Large intestine (tissue), 3 donors: ENCODE data around the gene SLCO4C1. TPM values are rescaled to one million over a fixed set of nuclear protein-coding genes. Genes with fewer than 3 reads are reported as not detected.

ENCODE experiments used
- DNase-seq, 2 donors: peaks; one replicate each; pipeline versions ENCODE4 v3.0.0 to v3.0.0-alpha.2; 2013
- H3K27ac ChIP-seq: one replicate; pipeline ENCODE4 v1.5.1; 2013; ENCODE audit warnings: low read length
- H3K27me3 ChIP-seq: 2 replicates; pipeline ENCODE4 v1.6.1; 2013; ENCODE audit warnings: low read length; ENCODE audit not compliant: control insufficient read depth, insufficient read depth
- H3K36me3 ChIP-seq: 2 replicates; pipeline ENCODE4 v1.6.1; 2013; ENCODE audit warnings: low read length; ENCODE audit not compliant: control insufficient read depth, insufficient read depth
- H3K4me1 ChIP-seq: one replicate; pipeline ENCODE4 v1.6.1; 2013; ENCODE audit warnings: low read length; ENCODE audit not compliant: control insufficient read depth, insufficient read depth
- H3K4me3 ChIP-seq: one replicate; pipeline ENCODE4 v1.5.1; 2013; ENCODE audit warnings: low read length
- H3K9me3 ChIP-seq: one replicate; pipeline ENCODE4 v1.6.1; 2013; ENCODE audit warnings: mild to moderate bottlenecking, low read depth, low read length, moderate library complexity; ENCODE audit not compliant: control insufficient read depth
- WGBS: methylation state at CpG from one replicate; pipeline ENCODE4 v1.1.5; 2013; ENCODE audit warnings: low lambda C conversion rate; ENCODE audit not compliant: insufficient coverage; 5-methylcytosine and 5-hydroxymethylcytosine counted together
- polyA plus RNA-seq: library from polyadenylated mRNA; unstranded; fragments of 120-200 nt; gene quantifications from one replicate; pipeline ENCODE4 v1.2.1, GENCODE V29; 2013

Gene SLCO4C1
- polyA plus RNA-seq, 1 donor, result 24.9 TPM

DNA sequence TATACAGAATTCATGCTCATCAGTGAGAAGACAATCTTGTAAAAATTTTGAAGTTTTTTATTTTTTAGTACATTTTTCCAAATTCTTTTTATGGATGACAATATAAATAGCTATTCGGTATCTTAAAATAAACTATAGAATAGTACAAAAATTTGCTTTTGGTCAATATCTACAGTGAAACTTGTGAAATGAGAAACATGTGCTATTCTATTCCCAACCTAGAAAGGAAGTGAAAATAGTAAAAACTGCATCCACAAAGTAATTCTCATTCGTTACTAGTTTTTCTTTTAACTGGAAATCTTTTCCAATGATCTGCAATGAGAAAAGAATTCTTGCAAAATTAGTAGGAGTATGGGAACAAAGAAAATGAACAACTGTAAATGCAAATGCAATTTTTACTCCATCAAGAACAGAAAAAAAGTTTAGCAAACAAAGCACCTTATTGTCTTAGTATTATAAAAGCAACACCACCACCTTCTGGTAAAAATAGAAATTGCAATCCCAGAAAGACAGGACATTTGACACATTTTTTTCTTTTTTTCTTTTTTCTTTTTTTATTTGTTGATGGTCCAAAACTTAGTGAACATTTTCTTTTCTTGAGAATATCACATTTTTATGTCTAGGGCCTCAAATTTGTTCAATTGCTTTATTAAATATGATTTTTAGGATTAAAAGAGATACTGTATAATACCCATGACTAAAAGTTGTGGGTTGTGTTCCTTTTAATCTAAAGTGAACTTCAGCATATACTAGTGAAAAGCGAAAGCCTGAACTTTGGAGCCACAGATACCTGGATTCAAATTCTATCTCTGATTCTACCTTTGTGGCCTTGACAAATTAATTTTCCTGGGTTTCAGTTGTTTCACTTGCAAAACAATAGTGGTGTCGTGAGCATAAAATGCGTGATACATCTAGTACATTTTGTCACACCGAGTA lies 72.3 kb downstream of the SLCO4C1 start:
- Histone ChIP-seq H3K4me3 (no peak overlapping the region), H3K36me3 (no peaks in the 10 kb centered on the region), H3K27ac (no peak overlapping the region), H3K4me1 (no peaks in the 10 kb centered on the region), H3K27me3 (no peaks in the 10 kb centered on the region), H3K9me3 (no peaks in the 10 kb centered on the region)
- 81% methylated on average over 2 of the region's 6 CpGs for WGBS
- peak; percentile 27 to 60 for DNase-seq

DNA sequence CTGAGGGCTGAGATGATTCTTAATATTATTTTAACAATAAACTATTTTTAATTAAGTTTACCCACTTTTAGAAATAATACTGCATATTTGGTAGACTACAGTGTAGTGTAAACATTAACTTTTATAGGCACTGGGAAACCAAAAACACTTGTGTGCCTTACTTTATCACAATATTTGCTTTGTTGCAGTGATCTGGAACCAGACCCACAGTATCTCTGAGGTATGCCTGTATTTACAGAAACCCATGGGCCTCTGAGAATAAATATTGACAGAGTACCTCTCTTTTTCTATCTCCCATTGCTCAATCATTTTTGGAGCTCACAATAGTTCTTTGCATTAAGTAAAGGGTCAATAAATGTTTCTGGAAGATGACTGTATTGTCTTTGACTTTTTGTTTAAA lies 73.3 kb downstream of the SLCO4C1 start:
- Histone ChIP-seq H3K4me3 (no peak overlapping the region), H3K27ac (no peak overlapping the region), H3K9me3 (no peaks in the 10 kb centered on the region), H3K36me3 (no peaks in the 10 kb centered on the region), H3K27me3 (no peaks in the 10 kb centered on the region), H3K4me1 (no peaks in the 10 kb centered on the region)
- DNase-seq, result no peak

DNA sequence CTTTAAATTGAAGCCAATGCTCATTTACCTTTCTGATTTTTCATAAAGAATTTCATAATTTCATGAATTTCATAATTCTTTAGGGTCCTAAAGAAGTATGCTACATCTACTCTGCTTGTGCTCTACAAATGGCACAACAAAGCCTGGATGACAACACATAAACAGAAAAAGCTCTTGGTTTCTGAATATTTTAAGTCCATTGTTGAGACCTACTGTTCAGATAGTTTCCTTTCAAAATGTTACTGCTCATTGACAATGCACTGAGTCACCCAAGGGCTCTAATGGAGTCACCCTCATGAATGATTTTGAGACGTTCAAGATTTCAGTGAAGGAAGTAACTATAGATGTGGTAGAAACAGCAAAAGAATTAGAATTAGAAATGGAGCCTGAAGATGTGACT lies 74.1 kb downstream of the SLCO4C1 start:
- H3K36me3 ChIP-seq, result no peaks in the 10 kb centered on the region
- no peaks in the 10 kb centered on the region for H3K4me1 ChIP-seq
- no peaks in the 10 kb centered on the region for H3K27me3 ChIP-seq
- H3K9me3 ChIP-seq, result no peaks in the 10 kb centered on the region
- DNase-seq, result no peak
- H3K27ac ChIP-seq, result no peak overlapping the region
- H3K4me3 ChIP-seq, result no peak overlapping the region
- WGBS, result no CpG with 5 or more reads among the region's 1 CpG

DNA sequence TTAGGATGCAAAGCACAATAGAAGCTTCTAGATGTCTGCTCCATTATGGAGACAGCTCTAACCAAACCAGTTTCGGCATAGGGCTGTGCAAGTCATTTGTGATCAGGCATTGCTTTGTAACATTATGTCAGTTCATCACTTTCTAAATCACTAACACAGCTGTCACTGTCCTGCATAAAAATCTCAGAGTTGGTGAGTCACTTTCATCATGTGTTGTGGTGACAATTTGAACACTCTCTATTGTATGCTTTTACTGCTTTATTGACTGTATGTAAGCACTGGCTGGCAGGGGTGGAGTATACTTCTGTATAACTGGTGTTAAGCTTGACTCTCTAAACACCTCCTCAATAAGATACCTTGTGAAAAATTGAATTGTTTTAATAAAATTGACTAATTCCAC lies 77.9 kb downstream of the SLCO4C1 start:
- Histone ChIP-seq H3K9me3 (no peaks in the 10 kb centered on the region), H3K36me3 (no peaks in the 10 kb centered on the region), H3K4me3 (no peak overlapping the region), H3K27ac (no peak overlapping the region), H3K27me3 (no peaks in the 10 kb centered on the region), H3K4me1 (no peaks in the 10 kb centered on the region)
- WGBS, result no CpG with 5 or more reads among the region's 1 CpG
- peak in 1 of 2 donors; percentile 39 for DNase-seq

DNA sequence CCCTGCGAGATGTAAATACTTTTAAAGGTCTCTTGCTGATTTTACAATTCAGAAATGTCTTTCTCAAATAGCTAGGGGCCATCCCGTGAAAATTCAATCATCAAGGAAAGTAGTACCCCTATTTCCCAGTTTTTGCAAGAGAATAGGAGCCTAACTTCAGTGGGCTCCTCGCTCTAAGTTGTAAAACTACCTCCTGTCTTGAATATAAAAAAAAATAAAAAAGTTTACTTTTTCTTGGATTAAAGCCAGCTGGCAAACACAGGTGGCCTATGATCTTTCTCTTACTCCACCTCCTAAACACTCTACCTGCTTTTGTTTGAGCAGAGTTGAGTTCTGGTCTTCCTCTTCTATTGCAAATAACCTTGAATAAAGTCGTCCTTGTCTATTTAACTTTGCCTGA lies 79.4 kb downstream of the SLCO4C1 start:
- Histone ChIP-seq H3K27me3 (no peaks in the 10 kb centered on the region), H3K9me3 (no peaks in the 10 kb centered on the region), H3K4me3 (no peak overlapping the region), H3K36me3 (no peaks in the 10 kb centered on the region), H3K4me1 (no peaks in the 10 kb centered on the region), H3K27ac (no peak overlapping the region)
- DNase-seq, result no peak
- 43% methylated on average over 3 of the region's 4 CpGs for WGBS

DNA sequence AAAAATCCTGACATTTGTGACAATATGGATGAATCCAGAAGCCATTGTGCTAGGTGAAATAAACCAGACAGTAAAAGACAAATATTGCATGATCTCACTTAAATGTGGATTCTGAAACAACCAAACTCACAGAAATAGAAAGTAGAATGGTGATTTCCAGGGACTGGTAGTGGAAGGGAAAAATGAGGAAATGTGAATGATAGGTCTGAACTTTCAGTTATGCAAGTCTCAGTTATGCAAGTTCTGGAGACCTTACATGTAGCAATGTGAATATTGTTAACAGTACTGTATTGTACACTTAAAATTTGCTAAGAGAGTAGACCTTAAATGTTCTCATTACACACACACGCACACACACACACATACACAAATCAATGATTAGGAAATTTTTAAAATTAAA lies 84.9 kb downstream of the SLCO4C1 start:
- Histone ChIP-seq H3K4me1 (no peaks in the 10 kb centered on the region), H3K27me3 (no peaks in the 10 kb centered on the region), H3K9me3 (no peaks in the 10 kb centered on the region), H3K4me3 (no peak overlapping the region), H3K36me3 (no peaks in the 10 kb centered on the region), H3K27ac (no peak overlapping the region)
- no CpG with 5 or more reads among the region's 1 CpG for WGBS
- no peak for DNase-seq

DNA sequence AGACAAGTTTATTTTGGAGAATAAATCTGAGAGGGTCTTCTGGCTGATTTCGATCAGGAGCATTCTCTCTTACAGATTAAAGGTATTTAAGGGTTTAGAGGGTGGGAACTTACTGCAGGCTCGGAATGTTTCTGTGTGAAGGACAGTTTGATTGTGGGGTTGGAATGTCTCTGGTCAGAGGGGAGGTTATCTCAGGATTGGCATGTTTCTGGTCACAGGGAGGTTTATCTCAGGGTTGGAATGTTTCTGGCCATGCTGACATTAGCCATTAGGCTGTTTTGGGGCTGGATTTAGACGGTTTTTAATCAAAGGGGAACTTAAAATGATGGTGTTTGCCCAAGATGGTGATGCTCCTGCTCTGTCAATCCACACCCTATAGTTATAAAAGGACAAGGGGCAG lies 95.2 kb downstream of the SLCO4C1 start:
- Histone ChIP-seq H3K27ac (no peak overlapping the region), H3K27me3 (no peaks in the 10 kb centered on the region), H3K4me3 (no peak overlapping the region), H3K36me3 (no peaks in the 10 kb centered on the region), H3K4me1 (no peaks in the 10 kb centered on the region), H3K9me3 (no peaks in the 10 kb centered on the region)
- no peak for DNase-seq
- no CpG with 5 or more reads among the region's 3 CpGs for WGBS

DNA sequence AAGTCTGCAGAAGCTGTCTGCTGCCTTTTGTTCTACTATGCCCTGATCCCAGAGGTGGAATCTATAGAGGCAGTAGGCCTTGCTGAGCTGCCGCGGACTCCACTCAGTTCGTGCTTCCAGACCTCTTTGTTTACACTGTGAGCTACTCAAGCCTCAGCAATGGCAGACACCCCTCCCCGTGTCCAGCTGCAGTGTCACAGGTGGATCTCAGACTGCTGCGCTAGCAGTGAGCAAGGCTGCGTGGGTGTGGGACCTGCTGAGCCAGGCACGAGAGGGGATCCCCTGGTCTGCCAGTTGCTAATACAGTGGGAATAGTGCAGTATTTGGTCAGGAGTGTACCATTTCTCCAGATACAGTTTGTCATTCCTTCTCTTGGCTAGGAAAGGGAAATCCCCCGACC lies 99.6 kb downstream of the SLCO4C1 start:
- no peaks in the 10 kb centered on the region for H3K4me1 ChIP-seq
- WGBS, result no CpG with 5 or more reads among the region's 8 CpGs
- H3K27me3 ChIP-seq, result no peaks in the 10 kb centered on the region
- no peaks in the 10 kb centered on the region for H3K9me3 ChIP-seq
- no peak overlapping the region for H3K27ac ChIP-seq
- no peaks in the 10 kb centered on the region for H3K36me3 ChIP-seq
- H3K4me3 ChIP-seq, result no peak overlapping the region
- DNase-seq, result no peak

Other genes starting within 250 kb of the SLCO4C1 start
- gene SLCO6A1, start 202.7 kb upstream of the SLCO4C1 start, polyA plus RNA-seq, result 0.13 TPM